Endodermal cell (in vitro differentiated cells): ENCODE results near the gene MDFIC. TPM values are rescaled to one million over a fixed set of nuclear protein-coding genes. Genes with fewer than 3 reads are reported as not detected.
A peak's percentile ranks its signal among the peaks of the same experiment; 100 is the strongest.

Experiments
- DNase-seq: peaks from one replicate; pipeline ENCODE4 v3.0.0-alpha.2; 2017
- H3K27ac ChIP-seq: 2 replicates; pipeline ENCODE4 v1.5.1; 2013; ENCODE audit warnings: mild to moderate bottlenecking, low read depth, low read length, moderate library complexity
- H3K27me3 ChIP-seq: 2 replicates; pipeline ENCODE4 v1.6.1; 2013; ENCODE audit warnings: mild to moderate bottlenecking, low read length, moderate library complexity; ENCODE audit not compliant: insufficient read depth, control insufficient read depth, poor library complexity, severe bottlenecking
- H3K36me3 ChIP-seq: 2 replicates; pipeline ENCODE4 v1.7.0; 2013; ENCODE audit warnings: mild to moderate bottlenecking, low read length, moderate library complexity; ENCODE audit not compliant: control insufficient read depth, insufficient read depth
- H3K4me1 ChIP-seq: one replicate; pipeline ENCODE4 v1.7.0; 2013; ENCODE audit warnings: low read length; ENCODE audit not compliant: control insufficient read depth, insufficient read depth
- H3K4me3 ChIP-seq: 2 replicates; pipeline ENCODE4 v1.5.1; 2013; ENCODE audit warnings: mild to moderate bottlenecking, low read length, moderate library complexity
- H3K9ac ChIP-seq: 2 replicates; pipeline ENCODE4 v1.6.1; 2013; ENCODE audit warnings: mild to moderate bottlenecking, low read length, moderate library complexity; ENCODE audit not compliant: poor library complexity, severe bottlenecking; ENCODE audit errors: extremely low read depth
- H3K9me3 ChIP-seq: 2 replicates; pipeline ENCODE4 v1.6.1; 2013; ENCODE audit warnings: mild to moderate bottlenecking, low read length, moderate library complexity; ENCODE audit not compliant: control insufficient read depth
- H3K27ac Mint-ChIP-seq: 2 replicates; pipeline ENCODE4 v1.8.0; 2020; ENCODE audit warnings: mixed read lengths
- H3K27me3 Mint-ChIP-seq: 2 replicates; pipeline ENCODE4 v1.8.0; 2021; ENCODE audit warnings: mild to moderate bottlenecking, mixed read lengths; ENCODE audit not compliant: insufficient read depth
- H3K36me3 Mint-ChIP-seq: 2 replicates; pipeline ENCODE4 v1.8.0; 2020; ENCODE audit warnings: low read depth, mixed read lengths
- H3K4me1 Mint-ChIP-seq: 2 replicates; pipeline ENCODE4 v1.8.0; 2020; ENCODE audit warnings: mixed read lengths
- H3K4me3 Mint-ChIP-seq: 2 replicates; pipeline ENCODE4 v1.8.0; 2020; ENCODE audit warnings: mild to moderate bottlenecking, moderate library complexity, mixed read lengths
- H3K9me3 Mint-ChIP-seq: 2 replicates; pipeline ENCODE4 v1.8.0; 2020; ENCODE audit warnings: mild to moderate bottlenecking, mixed read lengths
- WGBS, 2 experiments: methylation state at CpG; one replicate each; pipeline versions ENCODE4 v1.1.5 to v1.1.7; 2013; ENCODE audit warnings: missing lambda C conversion rate in 2 of 2, mixed read lengths in 1 of 2; ENCODE audit not compliant: insufficient coverage in 1 of 2, insufficient read length in 1 of 2; 5-methylcytosine and 5-hydroxymethylcytosine counted together
- total RNA-seq, 2 donors: library from RNA; stranded (reverse); fragmentation: NEBNext Ultra II Directional in 1 of 2; extraction: Animal tissue kit (Norgen Biotek cat#: 25700) in 1 of 2; gene quantifications; 2 replicates in 1 of 2; 3 replicates in 1 of 2; pipeline ENCODE4 v1.2.1, GENCODE V29; 2021
- TF ChIP-seq, protein P1 (sequence below): fragments of 200-600 bp; sonication (generic); conservative IDR thresholded peaks from 2 replicates; pipeline ENCODE4 v1.5.0; 2021; ENCODE audit warnings: antibody characterized with exemption, mild to moderate bottlenecking

Gene MDFIC
- total RNA-seq, 2 donors from 2014 or later = 7.4 to 15.1 TPM

GRCh38 chr7:114919587-114919986, 2.3 kb upstream of the MDFIC start:
- Mint-ChIP-seq H3K9me3 (no peaks in the 10 kb centered on the region), H3K27ac (no peak overlapping the region), H3K36me3 (no peaks in the 10 kb centered on the region), H3K4me1 (peaks cover 14% of the 10 kb centered on the region), H3K4me3 (no peak overlapping the region), H3K27me3 (peaks cover 7% of the 10 kb centered on the region)
- Histone ChIP-seq H3K36me3 (no peaks in the 10 kb centered on the region), H3K27ac (no peak overlapping the region), H3K9me3 (no peaks in the 10 kb centered on the region), H3K9ac (no peak overlapping the region), H3K4me1 (no peaks in the 10 kb centered on the region), H3K4me3 (no peak overlapping the region), H3K27me3 (no peaks in the 10 kb centered on the region)
- 90 to 93% methylated on average over 3 of the region's 3 CpGs for WGBS, 2 experiments
- DNase-seq = no peak
- TF ChIP-seq, protein P1, sequence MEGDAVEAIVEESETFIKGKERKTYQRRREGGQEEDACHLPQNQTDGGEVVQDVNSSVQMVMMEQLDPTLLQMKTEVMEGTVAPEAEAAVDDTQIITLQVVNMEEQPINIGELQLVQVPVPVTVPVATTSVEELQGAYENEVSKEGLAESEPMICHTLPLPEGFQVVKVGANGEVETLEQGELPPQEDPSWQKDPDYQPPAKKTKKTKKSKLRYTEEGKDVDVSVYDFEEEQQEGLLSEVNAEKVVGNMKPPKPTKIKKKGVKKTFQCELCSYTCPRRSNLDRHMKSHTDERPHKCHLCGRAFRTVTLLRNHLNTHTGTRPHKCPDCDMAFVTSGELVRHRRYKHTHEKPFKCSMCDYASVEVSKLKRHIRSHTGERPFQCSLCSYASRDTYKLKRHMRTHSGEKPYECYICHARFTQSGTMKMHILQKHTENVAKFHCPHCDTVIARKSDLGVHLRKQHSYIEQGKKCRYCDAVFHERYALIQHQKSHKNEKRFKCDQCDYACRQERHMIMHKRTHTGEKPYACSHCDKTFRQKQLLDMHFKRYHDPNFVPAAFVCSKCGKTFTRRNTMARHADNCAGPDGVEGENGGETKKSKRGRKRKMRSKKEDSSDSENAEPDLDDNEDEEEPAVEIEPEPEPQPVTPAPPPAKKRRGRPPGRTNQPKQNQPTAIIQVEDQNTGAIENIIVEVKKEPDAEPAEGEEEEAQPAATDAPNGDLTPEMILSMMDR = no peak

DNA sequence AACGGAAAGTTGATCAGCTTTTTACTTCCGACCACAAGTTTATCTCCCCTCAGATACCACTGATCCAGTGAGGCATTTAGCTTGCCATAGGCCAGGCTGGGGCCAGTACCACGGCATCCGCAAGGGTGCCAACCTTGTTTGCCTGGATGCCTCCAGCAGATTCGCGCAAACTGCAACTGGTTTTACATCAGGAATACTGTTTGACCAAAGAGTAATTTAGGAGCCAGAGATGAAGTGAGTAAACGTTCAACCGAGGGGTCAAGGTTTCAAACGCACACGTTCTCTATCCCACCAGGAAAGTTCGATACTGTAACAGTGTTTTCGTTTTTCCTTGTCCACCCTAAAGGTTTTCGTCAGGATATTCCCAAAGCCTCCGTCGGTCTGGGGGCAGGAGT, 266 bp upstream of the MDFIC start:
- no peak for DNase-seq
- H3K4me1 ChIP-seq = no peaks in the 10 kb centered on the region
- Mint-ChIP-seq H3K4me1 (peaks cover 14% of the 10 kb centered on the region), H3K36me3 (no peaks in the 10 kb centered on the region), H3K27ac (no peak overlapping the region), H3K4me3 (peak overlapping the region; percentile 84), H3K27me3 (peaks cover 7% of the 10 kb centered on the region), H3K9me3 (no peaks in the 10 kb centered on the region)
- no peaks in the 10 kb centered on the region for H3K27me3 ChIP-seq
- H3K4me3 ChIP-seq = peak overlapping the region; percentile 88
- no peaks in the 10 kb centered on the region for H3K36me3 ChIP-seq
- WGBS, 2 experiments = 55 to 59% methylated on average over 9 to 15 of the region's 15 CpGs
- H3K9me3 ChIP-seq = no peaks in the 10 kb centered on the region
- no peak overlapping the region for H3K9ac ChIP-seq
- no peak overlapping the region for H3K27ac ChIP-seq
- TF ChIP-seq, protein P1 = no peak

DNA sequence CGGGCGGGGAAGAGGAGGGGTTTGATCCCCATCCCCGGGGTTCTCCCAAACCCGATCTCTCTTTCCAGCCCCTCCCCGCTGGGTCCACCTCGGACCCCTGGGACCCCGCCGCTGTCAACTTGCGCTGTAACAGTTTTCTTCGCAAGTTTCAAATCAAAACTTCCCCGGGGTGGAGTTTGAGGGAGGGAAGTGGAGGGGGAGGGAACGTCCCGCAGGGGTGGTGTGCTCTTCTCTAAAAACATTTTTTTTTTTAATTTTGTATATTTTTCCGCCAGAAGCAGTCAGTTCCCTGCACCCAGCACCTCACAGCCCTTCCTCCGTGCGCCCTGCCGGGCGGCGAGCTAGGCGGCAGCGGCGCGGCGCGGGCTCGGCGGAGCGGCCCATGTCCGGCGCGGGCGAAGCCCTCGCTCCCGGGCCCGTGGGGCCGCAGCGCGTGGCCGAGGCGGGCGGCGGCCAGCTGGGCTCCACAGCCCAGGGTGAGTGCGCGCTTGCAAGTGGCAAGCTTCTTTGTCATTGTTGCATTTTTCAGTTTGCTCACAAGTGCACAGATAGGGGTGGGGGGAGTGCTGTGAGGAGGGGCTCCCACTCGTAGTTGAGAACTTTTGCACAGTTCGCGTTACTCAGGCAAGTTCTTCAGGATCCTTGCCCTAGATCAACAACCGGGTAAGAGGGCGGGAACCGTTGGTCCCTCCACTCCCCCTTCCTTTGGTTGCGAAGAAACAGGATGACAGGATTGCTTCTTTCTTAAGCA, 933 bp downstream of the MDFIC start:
- peaks cover 7% of the 10 kb centered on the region for H3K27me3 Mint-ChIP-seq
- peak overlapping the region; percentile 84 for H3K4me3 Mint-ChIP-seq
- H3K9me3 Mint-ChIP-seq = no peaks in the 10 kb centered on the region
- no peaks in the 10 kb centered on the region for H3K36me3 Mint-ChIP-seq
- WGBS, 2 experiments = 0% methylated on average over 6 to 50 of the region's 51 CpGs
- no peaks in the 10 kb centered on the region for H3K9me3 ChIP-seq
- DNase-seq = peak; percentile 68
- no peak overlapping the region for H3K27ac Mint-ChIP-seq
- H3K9ac ChIP-seq = peak overlapping the region; percentile 58
- H3K4me1 ChIP-seq = no peaks in the 10 kb centered on the region
- peaks cover 10% of the 10 kb centered on the region for H3K4me1 Mint-ChIP-seq
- H3K36me3 ChIP-seq = no peaks in the 10 kb centered on the region
- no peaks in the 10 kb centered on the region for H3K27me3 ChIP-seq
- peak overlapping the region; percentile 88 for H3K4me3 ChIP-seq
- TF ChIP-seq, protein P1 = no peak
- peak overlapping the region; percentile 40 for H3K27ac ChIP-seq
